ENCODE results near the gene TIMM21. TPM values are rescaled to one million over a fixed set of nuclear protein-coding genes. Genes with fewer than 3 reads are reported as not detected.

The TIMM21 gene
- total RNA-seq, 1 experiment from 2014 or later = 46.0 TPM

DNA sequence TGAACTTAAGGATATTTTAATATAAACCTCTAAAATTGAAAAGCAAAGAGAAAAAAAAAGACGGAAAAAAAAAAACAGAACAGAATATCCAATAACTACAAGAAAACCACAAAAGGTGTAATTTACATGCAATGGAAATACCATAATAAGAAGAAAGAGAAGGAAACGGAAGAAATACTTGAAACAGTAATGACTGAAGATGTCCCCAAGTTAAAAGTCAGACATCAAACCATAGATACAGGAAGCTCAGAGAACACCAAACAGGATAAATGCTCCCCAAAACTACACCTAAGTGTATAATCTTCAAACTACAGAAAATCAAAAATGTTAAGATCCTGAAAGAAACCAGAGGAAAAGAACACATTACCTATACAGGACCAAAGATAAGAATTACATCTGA is 39.9 kb upstream of the TIMM21 start:
- TF ChIP-seq, protein P1, sequence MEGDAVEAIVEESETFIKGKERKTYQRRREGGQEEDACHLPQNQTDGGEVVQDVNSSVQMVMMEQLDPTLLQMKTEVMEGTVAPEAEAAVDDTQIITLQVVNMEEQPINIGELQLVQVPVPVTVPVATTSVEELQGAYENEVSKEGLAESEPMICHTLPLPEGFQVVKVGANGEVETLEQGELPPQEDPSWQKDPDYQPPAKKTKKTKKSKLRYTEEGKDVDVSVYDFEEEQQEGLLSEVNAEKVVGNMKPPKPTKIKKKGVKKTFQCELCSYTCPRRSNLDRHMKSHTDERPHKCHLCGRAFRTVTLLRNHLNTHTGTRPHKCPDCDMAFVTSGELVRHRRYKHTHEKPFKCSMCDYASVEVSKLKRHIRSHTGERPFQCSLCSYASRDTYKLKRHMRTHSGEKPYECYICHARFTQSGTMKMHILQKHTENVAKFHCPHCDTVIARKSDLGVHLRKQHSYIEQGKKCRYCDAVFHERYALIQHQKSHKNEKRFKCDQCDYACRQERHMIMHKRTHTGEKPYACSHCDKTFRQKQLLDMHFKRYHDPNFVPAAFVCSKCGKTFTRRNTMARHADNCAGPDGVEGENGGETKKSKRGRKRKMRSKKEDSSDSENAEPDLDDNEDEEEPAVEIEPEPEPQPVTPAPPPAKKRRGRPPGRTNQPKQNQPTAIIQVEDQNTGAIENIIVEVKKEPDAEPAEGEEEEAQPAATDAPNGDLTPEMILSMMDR (conservative IDR thresholded peaks at IDR 0.05) = no peak
- H3K18ac ChIP-seq (ENCODE audit: insufficient read length, low read depth, low read length) = no peak overlapping the region
- no peak overlapping the region for H3K4me3 Mint-ChIP-seq
- H3K4me1 Mint-ChIP-seq = peaks cover 3 to 5% of the 10 kb centered on the region in 2 experiments
- no peaks in the 10 kb centered on the region for H3K23me2 ChIP-seq (ENCODE audit: insufficient read length, low read depth, low read length, poor library complexity, severe bottlenecking)
- no peak overlapping the region for H3K23ac ChIP-seq (ENCODE audit: insufficient read length, low read depth, low read length)
- H4K8ac ChIP-seq (replicated peaks; ENCODE audit: insufficient read length, low read depth, low read length) = no peak overlapping the region
- no peak overlapping the region for H2AFZ ChIP-seq (ENCODE audit: low read length)
- WGBS (ENCODE audit: extremely low coverage, insufficient read length, low lambda C conversion rate) = no CpG with 5 or more reads among the region's 2 CpGs
- H3T11ph ChIP-seq (ENCODE audit: low read length) = no peak overlapping the region
- no peak overlapping the region for H3K9ac ChIP-seq (ENCODE audit: extremely low read depth, insufficient read length, low read length)
- H2BK120ac ChIP-seq (ENCODE audit: low read depth, low read length, poor library complexity, severe bottlenecking) = no peak overlapping the region
- no peak overlapping the region for H3K27ac ChIP-seq (ENCODE audit: insufficient read length, low read depth, low read length)
- H2BK20ac ChIP-seq (ENCODE audit: low read depth, low read length, poor library complexity, severe bottlenecking) = no peak overlapping the region
- H3K36me3 Mint-ChIP-seq (ENCODE audit: insufficient read depth in 1 of 3, low read depth in 3 of 3) = peaks cover 13 to 52% (median 15%) of the 10 kb centered on the region in 3 experiments
- H3K27me3 Mint-ChIP-seq (ENCODE audit: low read depth) = 0 out of 2 replicates have a peak, but pooled peaks cover 1% of the 10 kb centered on the region
- no peaks in the 10 kb centered on the region for H4K20me1 ChIP-seq (ENCODE audit: control insufficient read depth, insufficient read depth, insufficient read length)
- H3K9me3 ChIP-seq (ENCODE audit: control insufficient read depth, low read depth, low read length) = peaks cover 8% of the 10 kb centered on the region
- H4K5ac ChIP-seq (ENCODE audit: insufficient read length, low read depth, low read length) = no peak overlapping the region
- H3K4ac ChIP-seq (ENCODE audit: low read depth, low read length) = no peak overlapping the region
- no peak overlapping the region for H3K4me2 ChIP-seq (ENCODE audit: insufficient read depth, insufficient read length, low read length)
- H3K79me2 ChIP-seq (ENCODE audit: insufficient read depth, low read length) = no peaks in the 10 kb centered on the region
- H3K9me3 Mint-ChIP-seq = peaks cover 35 to 38% of the 10 kb centered on the region in 2 experiments
- no peak overlapping the region for H3K56ac ChIP-seq (ENCODE audit: insufficient read length, low read depth, low read length)
- H3K27me3 ChIP-seq (ENCODE audit: insufficient read depth, low read length) = no peaks in the 10 kb centered on the region
- no peak overlapping the region for H2BK15ac ChIP-seq (ENCODE audit: low read depth, low read length)
- no peak for DNase-seq
- H3K27ac Mint-ChIP-seq = no peak overlapping the region
- H3K4me1 ChIP-seq (ENCODE audit: insufficient read depth, low read length) = no peaks in the 10 kb centered on the region
- H3K79me1 ChIP-seq (ENCODE audit: insufficient read depth, low read depth, low read length, poor library complexity, severe bottlenecking) = no peaks in the 10 kb centered on the region
- no peak overlapping the region for H2BK5ac ChIP-seq (ENCODE audit: insufficient read length, low read length)
- no peak overlapping the region for H4K91ac ChIP-seq (ENCODE audit: insufficient read length, low read depth, low read length)
- H3K14ac ChIP-seq (ENCODE audit: insufficient read depth, low read length) = no peak overlapping the region
- no peak overlapping the region for H2BK12ac ChIP-seq (ENCODE audit: insufficient read length, low read depth, low read length)
- H2AK5ac ChIP-seq (ENCODE audit: insufficient read length, low read length) = no peak overlapping the region
